Osteoblast (primary cell): ENCODE results near the gene NCKAP5. TPM values are rescaled to one million over a fixed set of nuclear protein-coding genes. Genes with fewer than 3 reads are reported as not detected.
A peak's percentile ranks its signal among the peaks of the same experiment; 100 is the strongest.

Experiments
- DNase-seq: peaks from one replicate; pipeline ENCODE4 v3.0.0; 2011; ENCODE audit warnings: low spot score, mixed read lengths; ENCODE audit not compliant: insufficient read length; ENCODE audit errors: missing footprints
- H2AFZ ChIP-seq: 2 replicates; pipeline ENCODE4 v1.6.0; 2011; ENCODE audit warnings: mild to moderate bottlenecking, low read length
- H3K27ac ChIP-seq: 2 replicates; pipeline ENCODE4 v1.5.1; 2011; ENCODE audit warnings: mild to moderate bottlenecking, low read depth, low read length, moderate library complexity
- H3K27me3 ChIP-seq: 2 replicates; pipeline ENCODE4 v1.6.0; 2012; ENCODE audit warnings: mild to moderate bottlenecking, control low read depth, inconsistent platforms, low read length, moderate library complexity; ENCODE audit not compliant: insufficient read depth
- H3K36me3 ChIP-seq: 2 replicates; pipeline ENCODE4 v1.5.1; 2011; ENCODE audit warnings: mild to moderate bottlenecking, low read length, control low read depth, moderate library complexity; ENCODE audit not compliant: insufficient read depth
- H3K4me1 ChIP-seq: 2 replicates; pipeline ENCODE4 v1.5.1; 2011; ENCODE audit warnings: mild to moderate bottlenecking, low read length, control low read depth, moderate library complexity; ENCODE audit not compliant: insufficient read depth
- H3K4me2 ChIP-seq: 2 replicates; pipeline ENCODE4 v1.6.0; 2011; ENCODE audit warnings: mild to moderate bottlenecking, low read length; ENCODE audit not compliant: insufficient read depth
- H3K4me3 ChIP-seq: fragments of 200-600 bp; sonication (generic); 3 replicates; pipeline ENCODE4 v1.5.1; 2012; ENCODE audit warnings: mild to moderate bottlenecking, low read length, inconsistent platforms; ENCODE audit not compliant: insufficient read depth
- H3K79me2 ChIP-seq: 2 replicates; pipeline ENCODE4 v1.6.0; 2012; ENCODE audit warnings: mild to moderate bottlenecking, low read length, control low read depth, inconsistent platforms; ENCODE audit not compliant: insufficient read depth
- H3K9me3 ChIP-seq: 2 replicates; pipeline ENCODE4 v1.5.1; 2011; ENCODE audit warnings: low read depth, low read length, control low read depth
- H4K20me1 ChIP-seq: 2 replicates; pipeline ENCODE4 v1.6.0; 2012; ENCODE audit warnings: mild to moderate bottlenecking, low read length, control low read depth; ENCODE audit not compliant: insufficient read depth
- total RNA-seq: library from RNA; depleted of rRNA; stranded (reverse); fragments of >200 nt; gene quantifications from 2 replicates; pipeline ENCODE4 v1.2.3, GENCODE V29; 2012
- TF ChIP-seq, protein P1 (sequence below): IDR thresholded peaks from 2 replicates; pipeline ENCODE4 v1.5.1; 2011; ENCODE audit warnings: mild to moderate bottlenecking, low read depth, low read length, moderate library complexity; ENCODE audit errors: extremely low read depth

NCKAP5 gene
- total RNA-seq, 1 donor, result 1.8 TPM

DNA sequence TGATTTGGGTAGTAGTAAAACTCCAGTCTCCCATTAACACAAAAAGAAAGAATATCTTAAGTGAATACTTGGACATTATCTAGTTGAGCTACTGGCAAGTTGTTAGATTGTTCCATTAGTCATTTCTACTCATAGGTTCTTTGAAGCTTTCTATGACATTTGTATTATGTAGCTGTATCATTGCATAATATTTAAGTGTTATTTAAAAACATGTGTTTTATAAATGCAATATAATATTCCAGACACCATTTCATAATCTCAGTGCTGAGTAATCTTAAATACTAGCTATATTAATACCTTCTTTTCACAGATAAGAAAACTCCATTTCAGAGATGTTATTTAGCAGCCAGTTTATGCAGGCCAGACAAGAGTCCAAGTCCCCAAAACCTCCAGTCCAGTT lies 271.9 kb downstream of the NCKAP5 start:
- H3K36me3 ChIP-seq, result no peaks in the 10 kb centered on the region
- H3K27me3 ChIP-seq, result no peaks in the 10 kb centered on the region
- H3K27ac ChIP-seq, result no peak overlapping the region
- no peaks in the 10 kb centered on the region for H3K79me2 ChIP-seq
- TF ChIP-seq, protein P1, sequence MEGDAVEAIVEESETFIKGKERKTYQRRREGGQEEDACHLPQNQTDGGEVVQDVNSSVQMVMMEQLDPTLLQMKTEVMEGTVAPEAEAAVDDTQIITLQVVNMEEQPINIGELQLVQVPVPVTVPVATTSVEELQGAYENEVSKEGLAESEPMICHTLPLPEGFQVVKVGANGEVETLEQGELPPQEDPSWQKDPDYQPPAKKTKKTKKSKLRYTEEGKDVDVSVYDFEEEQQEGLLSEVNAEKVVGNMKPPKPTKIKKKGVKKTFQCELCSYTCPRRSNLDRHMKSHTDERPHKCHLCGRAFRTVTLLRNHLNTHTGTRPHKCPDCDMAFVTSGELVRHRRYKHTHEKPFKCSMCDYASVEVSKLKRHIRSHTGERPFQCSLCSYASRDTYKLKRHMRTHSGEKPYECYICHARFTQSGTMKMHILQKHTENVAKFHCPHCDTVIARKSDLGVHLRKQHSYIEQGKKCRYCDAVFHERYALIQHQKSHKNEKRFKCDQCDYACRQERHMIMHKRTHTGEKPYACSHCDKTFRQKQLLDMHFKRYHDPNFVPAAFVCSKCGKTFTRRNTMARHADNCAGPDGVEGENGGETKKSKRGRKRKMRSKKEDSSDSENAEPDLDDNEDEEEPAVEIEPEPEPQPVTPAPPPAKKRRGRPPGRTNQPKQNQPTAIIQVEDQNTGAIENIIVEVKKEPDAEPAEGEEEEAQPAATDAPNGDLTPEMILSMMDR, result no peak
- no peak for DNase-seq
- H4K20me1 ChIP-seq, result no peaks in the 10 kb centered on the region
- H2AFZ ChIP-seq, result no peak overlapping the region
- H3K9me3 ChIP-seq, result no peaks in the 10 kb centered on the region
- H3K4me1 ChIP-seq, result peaks cover 19% of the 10 kb centered on the region
- H3K4me3 ChIP-seq, result no peak overlapping the region
- no peak overlapping the region for H3K4me2 ChIP-seq

DNA sequence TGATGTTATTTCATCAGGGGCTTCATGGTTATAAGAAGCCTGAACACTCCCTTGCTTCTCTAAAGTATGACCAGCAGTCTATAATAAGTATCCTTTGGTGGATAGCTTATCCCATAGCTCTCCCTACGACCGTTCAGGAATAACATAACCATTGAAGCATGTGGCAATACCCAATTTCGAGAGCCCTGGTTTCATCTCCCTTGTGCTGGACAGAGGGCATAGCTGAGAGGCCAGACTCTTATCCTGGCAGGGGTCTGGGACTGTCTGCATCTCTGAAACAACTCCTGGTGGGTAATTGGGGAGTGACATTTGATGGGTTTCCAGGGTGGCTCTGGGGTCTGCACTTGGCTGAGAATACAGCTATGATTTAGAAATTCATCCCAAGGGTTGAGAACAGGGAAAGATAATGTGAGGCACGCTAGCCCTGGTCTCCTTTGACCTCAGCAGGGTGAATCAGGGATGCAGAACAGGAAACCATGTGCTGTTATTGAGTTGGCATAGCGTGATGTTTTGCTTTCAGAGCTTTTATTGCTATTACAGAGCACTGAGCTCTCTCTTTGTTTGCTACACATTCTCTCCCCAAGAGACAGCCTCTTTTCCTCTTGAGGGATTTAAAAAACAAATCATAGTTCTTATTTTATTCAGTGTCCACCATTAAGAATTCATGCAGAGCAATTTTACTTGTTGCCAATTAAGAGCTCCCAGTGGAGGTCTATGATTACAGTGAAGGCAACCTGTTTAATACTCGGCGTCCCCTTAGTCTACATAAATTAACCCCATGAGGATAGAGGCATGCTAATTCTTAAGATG lies 274.5 kb downstream of the NCKAP5 start:
- H3K79me2 ChIP-seq, result no peaks in the 10 kb centered on the region
- H4K20me1 ChIP-seq, result no peaks in the 10 kb centered on the region
- H3K4me1 ChIP-seq, result peaks cover 19% of the 10 kb centered on the region
- H2AFZ ChIP-seq, result peak overlapping the region; percentile 10
- peak overlapping the region; percentile 82 for H3K27ac ChIP-seq
- TF ChIP-seq, protein P1, result no peak
- H3K36me3 ChIP-seq, result no peaks in the 10 kb centered on the region
- H3K27me3 ChIP-seq, result no peaks in the 10 kb centered on the region
- H3K9me3 ChIP-seq, result no peaks in the 10 kb centered on the region
- DNase-seq, result no peak
- H3K4me2 ChIP-seq, result peak overlapping the region; percentile 40
- no peak overlapping the region for H3K4me3 ChIP-seq

DNA sequence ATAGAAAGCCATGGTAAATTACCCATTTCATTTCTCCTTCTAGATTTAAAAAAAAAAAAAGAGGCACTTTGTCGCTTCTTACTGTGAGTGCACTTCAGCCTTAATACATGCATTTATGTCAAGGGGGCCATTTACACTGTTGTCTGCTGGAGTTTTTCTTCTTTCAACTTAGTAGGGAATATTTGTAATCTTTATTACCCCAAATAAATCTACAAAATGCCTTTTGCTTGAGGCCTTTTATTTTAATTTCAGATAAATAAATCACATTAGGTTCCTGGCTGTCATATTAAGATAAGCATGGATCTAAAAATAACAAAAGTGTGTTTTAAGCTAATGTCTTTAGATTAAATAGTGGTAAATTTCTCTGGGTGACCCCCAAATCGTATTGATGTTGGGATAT lies 276.0 kb downstream of the NCKAP5 start:
- Histone ChIP-seq H3K9me3 (no peaks in the 10 kb centered on the region), H3K4me1 (peaks cover 28% of the 10 kb centered on the region), H3K79me2 (no peaks in the 10 kb centered on the region), H3K36me3 (no peaks in the 10 kb centered on the region), H3K27me3 (no peaks in the 10 kb centered on the region), H3K4me2 (no peak overlapping the region), H3K4me3 (no peak overlapping the region), H2AFZ (no peak overlapping the region), H3K27ac (no peak overlapping the region), H4K20me1 (no peaks in the 10 kb centered on the region)
- DNase-seq, result no peak
- TF ChIP-seq, protein P1, result no peak

DNA sequence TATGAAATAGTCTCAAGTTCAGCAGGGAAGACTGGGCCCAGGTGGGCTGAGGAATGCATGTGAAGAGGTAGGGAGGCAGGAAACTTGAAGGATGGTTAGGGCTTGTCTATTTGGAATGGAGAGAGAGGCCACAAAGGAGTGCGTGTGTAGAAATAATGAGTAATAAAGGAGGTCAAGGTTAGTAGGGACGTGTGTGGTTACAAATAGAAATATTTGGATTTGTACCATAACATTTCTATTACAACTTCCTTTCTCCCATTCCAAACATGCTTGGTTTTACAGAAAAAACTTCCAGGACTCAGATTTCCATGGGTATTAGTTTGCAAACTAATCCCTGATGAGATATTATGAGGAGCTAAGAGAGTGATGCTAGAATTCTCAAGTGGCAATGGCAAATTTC lies 280.6 kb downstream of the NCKAP5 start:
- Histone ChIP-seq H3K9me3 (no peaks in the 10 kb centered on the region), H3K4me2 (no peak overlapping the region), H3K4me1 (peaks cover 9% of the 10 kb centered on the region), H3K36me3 (no peaks in the 10 kb centered on the region), H3K4me3 (no peak overlapping the region), H4K20me1 (no peaks in the 10 kb centered on the region), H2AFZ (no peak overlapping the region), H3K27ac (peak overlapping the region; percentile 57), H3K27me3 (no peaks in the 10 kb centered on the region), H3K79me2 (no peaks in the 10 kb centered on the region)
- TF ChIP-seq, protein P1, result no peak
- no peak for DNase-seq
